NCI-H1105 treated with DMSO at 0.1 percent for 48 hours (cell line): Measurements from ENCODE around the gene SMAD9.

ENCODE experiments used
- DNase-seq: peaks from one replicate; lab custom pipeline; 2025; lab: John Stamatoyannopoulos, UW

The SMAD9 gene

DNA sequence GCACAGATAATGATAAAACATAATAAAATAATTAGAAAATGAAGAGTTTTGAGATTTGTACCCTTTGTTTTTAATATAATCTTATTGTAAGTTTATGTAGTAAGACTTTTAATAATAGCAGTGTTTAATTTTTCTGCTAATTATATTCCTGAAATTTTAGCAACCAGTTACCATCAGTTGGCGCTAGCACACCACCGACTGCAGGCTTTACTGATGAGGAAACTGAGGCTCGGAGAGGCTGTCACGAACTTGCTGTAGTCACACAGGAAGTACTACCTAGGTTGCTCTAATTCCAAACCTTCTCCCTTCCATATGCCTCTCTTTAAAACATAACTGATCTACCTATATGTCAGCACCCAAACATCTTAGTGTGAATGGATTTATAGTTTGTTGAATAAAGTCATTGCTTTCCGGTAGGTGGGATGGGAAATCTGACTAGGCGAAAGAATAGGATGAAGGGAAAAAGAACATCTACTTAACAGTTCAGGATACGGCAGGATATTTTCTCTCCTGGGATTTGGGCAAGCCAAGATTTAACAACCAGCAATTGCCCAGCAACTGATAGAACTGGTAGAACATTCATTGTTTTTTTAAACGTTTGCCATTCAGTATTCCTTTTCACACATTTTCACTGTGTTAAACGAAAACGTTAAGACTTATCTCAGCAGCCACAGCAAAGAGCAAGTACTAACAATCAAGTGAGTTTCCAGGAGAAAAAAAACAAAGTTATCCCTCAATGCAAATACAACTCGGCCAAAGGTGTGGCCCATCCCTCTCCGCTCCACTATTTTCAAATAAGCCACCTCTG lies 101.8 kb downstream of the SMAD9 start:
- no peak for DNase-seq

DNA sequence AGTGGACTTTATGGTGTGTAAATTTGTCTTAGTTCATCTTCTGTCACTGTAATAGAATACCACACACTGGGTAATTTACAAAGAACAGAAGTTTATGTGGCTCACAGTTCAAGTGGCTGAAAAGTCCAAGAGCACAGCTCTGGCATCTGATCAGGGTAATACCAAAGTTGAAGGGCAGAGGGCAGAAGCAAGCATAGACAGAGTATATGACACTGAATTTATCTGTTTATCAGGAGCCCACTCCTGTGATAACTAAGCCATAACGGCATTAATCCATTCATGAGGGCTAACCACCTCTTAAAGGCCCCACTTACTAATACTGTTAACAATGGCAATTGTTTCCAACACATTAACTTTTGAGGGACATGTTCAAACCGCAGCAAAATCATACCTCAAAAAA lies 105.0 kb downstream of the SMAD9 start:
- DNase-seq = no peak

- DNase-seq = peak; percentile 35
Observed at GRCh38 chr13:36814465-36814864, 105.6 kb downstream of the SMAD9 start.

GRCh38 chr13:36813225-36813624 lies 106.8 kb downstream of the SMAD9 start:
- no peak for DNase-seq

DNA sequence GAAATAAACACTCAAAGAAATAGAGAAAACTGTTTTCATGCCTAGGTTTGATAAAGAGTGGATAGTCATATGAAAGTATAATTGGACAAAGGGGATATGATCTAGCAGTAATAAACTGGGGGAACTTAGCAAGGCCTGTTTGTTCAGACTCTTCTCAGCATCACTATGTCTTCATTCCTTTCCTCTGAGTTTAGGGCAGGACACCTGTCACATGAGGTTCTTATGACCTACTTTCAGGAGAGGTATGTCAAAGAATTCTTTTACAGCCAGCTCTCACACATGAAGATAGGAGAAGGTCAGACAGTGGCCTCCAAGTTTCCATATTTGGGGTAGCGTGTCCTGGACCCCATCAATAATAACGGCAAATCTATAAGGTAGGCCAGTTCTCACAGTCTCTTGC lies 112.4 kb downstream of the SMAD9 start:
- no peak for DNase-seq

DNA sequence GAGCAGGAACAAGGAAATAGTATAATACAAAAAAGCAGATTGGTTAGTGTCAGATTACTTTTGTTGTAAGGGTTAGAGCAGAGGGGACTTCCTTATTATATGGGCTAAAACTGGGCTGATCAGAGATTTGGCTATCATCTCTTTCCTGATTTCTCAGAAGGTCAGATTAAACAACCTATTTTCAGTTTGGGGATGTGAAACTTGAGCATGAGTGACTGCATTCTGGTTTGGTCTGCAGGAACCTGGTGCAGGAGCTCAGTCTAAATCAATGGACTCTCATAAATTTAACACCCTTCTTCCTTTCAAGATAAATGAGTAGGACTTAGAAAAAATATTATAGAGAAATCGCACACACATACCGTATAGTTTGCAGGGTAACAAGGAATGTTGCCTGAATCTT lies 113.9 kb downstream of the SMAD9 start:
- no peak for DNase-seq

GRCh38 chr13:36804588-36804987 lies 115.5 kb downstream of the SMAD9 start:
- DNase-seq = no peak

- no peak for DNase-seq
Observed at GRCh38 chr13:36801035-36801434, 119.0 kb downstream of the SMAD9 start.

DNA sequence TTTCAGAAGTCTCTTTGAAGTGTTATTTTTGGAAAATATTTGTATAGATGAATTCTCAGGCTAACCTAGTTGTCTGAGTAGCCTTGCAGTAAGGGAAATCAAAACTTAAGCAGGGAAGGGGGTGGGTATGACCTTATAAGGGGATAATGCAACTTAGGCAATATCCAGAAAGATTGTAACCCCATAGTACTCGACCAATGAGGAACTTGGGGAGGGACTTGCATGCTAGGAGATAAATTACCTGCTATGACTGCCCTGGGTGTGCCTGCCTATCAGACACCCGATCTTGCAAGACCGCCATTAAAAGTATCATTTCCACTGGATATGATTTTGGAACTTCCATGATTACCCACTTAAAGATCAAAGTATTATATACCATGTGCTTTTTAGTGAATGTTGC lies 124.0 kb downstream of the SMAD9 start:
- DNase-seq = no peak

GRCh38 chr13:36795463-36795862 lies 124.6 kb downstream of the SMAD9 start:
- no peak for DNase-seq
